GM19238 (cell line): ENCODE measurements around the gene POLDIP3.

Experiments
- DNase-seq: peaks from one replicate; pipeline ENCODE4 v3.0.0; 2011; ENCODE audit warnings: low spot score; ENCODE audit not compliant: insufficient read length

The POLDIP3 gene

GRCh38 chr22:42642806-42643633 is 28.3 kb upstream of the POLDIP3 start:
- DNase-seq = no peak

GRCh38 chr22:42641801-42642413 is 27.2 kb upstream of the POLDIP3 start:
- no peak for DNase-seq

GRCh38 chr22:42639541-42640241 is 25.0 kb upstream of the POLDIP3 start:
- no peak for DNase-seq

GRCh38 chr22:42637555-42637954 is 22.9 kb upstream of the POLDIP3 start:
- no peak for DNase-seq

- no peak for DNase-seq
These were observed 21.8 kb upstream of the POLDIP3 start for GRCh38 chr22:42636506-42636905.

GRCh38 chr22:42635531-42635930 is 20.8 kb upstream of the POLDIP3 start:
- DNase-seq = no peak

GRCh38 chr22:42633013-42633412 is 18.3 kb upstream of the POLDIP3 start:
- no peak for DNase-seq

- no peak for DNase-seq
These were observed 17.4 kb upstream of the POLDIP3 start for GRCh38 chr22:42632096-42632495.

- no peak for DNase-seq
These were observed 16.4 kb upstream of the POLDIP3 start for GRCh38 chr22:42630901-42631602.

GRCh38 chr22:42630211-42630610 is 15.5 kb upstream of the POLDIP3 start:
- no peak for DNase-seq

GRCh38 chr22:42627981-42628380 is 13.3 kb upstream of the POLDIP3 start:
- no peak for DNase-seq

- no peak for DNase-seq
These were observed 12.4 kb upstream of the POLDIP3 start for GRCh38 chr22:42626951-42627625.

GRCh38 chr22:42626431-42626830 is 11.7 kb upstream of the POLDIP3 start:
- no peak for DNase-seq

GRCh38 chr22:42625416-42625815 is 10.7 kb upstream of the POLDIP3 start:
- DNase-seq = no peak

- DNase-seq = no peak
These were observed 9.9 kb upstream of the POLDIP3 start for GRCh38 chr22:42624551-42625106.

GRCh38 chr22:42623756-42624441 is 9.2 kb upstream of the POLDIP3 start:
- no peak for DNase-seq

GRCh38 chr22:42623301-42623751 is 8.6 kb upstream of the POLDIP3 start:
- DNase-seq = no peak

- DNase-seq = no peak
These were observed 7.5 kb upstream of the POLDIP3 start for GRCh38 chr22:42622061-42622710.

- DNase-seq = peak; percentile 83
These were observed 6.9 kb upstream of the POLDIP3 start for GRCh38 chr22:42621505-42622002.
